ENCODE measurements around the gene SUGCT.

Gene SUGCT

DNA sequence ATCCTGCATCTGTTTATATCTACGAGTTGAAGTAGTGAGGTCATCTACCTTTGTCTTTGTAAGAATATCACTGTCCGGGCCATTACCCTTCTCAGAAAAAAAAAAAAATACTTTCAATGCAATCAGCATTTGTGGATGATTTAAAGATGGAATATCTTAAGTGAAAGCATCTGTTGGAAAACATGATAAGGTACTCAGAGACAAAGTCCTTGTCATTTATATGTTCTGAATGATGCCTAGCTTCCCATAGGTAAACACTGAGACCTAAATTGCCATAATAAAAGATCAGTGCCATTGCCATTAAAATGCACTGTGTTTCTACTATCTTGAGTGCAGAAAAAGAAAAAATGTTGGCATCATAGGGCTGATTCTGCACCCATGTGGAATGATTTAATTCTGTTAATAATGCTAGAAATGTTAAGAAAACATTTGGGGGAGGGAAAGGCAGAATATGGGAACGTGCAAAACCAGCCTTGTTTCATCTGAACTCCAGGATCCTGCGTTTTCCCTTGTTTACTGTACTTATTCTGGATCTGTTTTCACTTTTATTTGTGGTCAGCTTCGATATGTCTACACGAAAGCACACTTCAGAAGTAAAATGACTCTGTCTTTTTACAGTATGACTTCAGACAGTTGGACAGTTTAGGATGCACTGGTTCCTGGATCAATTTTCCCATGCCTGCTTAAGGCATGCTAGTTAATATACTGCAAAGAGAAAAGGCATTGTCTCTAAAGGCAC, 669.8 kb downstream of the SUGCT start:
- H3K27ac ChIP-seq: no peak overlapping the region
- TF ChIP-seq, protein P1, sequence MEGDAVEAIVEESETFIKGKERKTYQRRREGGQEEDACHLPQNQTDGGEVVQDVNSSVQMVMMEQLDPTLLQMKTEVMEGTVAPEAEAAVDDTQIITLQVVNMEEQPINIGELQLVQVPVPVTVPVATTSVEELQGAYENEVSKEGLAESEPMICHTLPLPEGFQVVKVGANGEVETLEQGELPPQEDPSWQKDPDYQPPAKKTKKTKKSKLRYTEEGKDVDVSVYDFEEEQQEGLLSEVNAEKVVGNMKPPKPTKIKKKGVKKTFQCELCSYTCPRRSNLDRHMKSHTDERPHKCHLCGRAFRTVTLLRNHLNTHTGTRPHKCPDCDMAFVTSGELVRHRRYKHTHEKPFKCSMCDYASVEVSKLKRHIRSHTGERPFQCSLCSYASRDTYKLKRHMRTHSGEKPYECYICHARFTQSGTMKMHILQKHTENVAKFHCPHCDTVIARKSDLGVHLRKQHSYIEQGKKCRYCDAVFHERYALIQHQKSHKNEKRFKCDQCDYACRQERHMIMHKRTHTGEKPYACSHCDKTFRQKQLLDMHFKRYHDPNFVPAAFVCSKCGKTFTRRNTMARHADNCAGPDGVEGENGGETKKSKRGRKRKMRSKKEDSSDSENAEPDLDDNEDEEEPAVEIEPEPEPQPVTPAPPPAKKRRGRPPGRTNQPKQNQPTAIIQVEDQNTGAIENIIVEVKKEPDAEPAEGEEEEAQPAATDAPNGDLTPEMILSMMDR (conservative IDR thresholded peaks at IDR 0.05): no peak

DNA sequence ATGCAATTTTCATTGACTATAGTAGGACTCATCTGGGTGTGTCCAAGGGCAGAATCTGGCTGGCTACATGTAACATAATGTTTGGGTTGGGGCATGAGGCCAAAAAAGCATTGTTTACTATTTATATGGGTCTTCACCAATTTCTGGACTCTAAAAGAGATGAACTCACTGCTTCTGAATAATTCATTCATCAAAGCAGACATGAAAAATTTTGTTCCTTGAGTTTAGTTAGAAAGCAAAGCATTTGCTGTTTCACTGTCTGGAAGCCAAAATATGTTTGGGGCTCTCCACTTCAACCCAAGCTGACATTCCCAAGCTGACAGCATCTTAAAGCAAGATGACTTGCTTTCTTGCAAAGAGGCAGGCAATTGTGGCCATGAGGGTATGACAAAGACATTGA, 670.6 kb downstream of the SUGCT start:
- TF ChIP-seq, protein P1 (conservative IDR thresholded peaks at IDR 0.05): no peak
- H3K27ac ChIP-seq: no peak overlapping the region

DNA sequence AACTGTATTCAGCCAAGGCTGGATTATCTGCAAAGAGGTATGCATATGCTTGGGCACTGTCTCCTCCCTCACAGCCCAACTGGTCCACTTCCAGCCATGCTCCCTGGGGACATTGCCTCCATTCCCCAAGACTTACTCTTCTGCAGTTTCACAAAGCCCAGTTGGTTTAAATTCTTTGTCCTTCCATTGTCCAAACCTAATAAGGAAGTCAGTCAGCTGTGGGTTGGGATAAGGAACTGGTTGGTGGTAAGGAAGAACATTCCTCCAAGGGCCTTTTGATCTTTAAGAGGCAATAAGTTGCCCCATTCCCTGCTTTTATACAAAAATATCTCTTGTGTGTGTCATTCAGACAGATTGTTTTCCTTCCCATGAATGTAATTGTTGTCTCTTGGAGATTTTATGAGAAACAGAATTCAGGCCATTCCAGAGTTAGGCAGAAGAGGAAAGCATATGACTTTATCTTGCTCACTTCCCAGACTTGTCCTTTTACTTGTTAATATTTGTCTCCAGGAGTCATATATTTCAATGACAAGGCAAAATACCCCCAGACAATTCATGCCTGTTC, 673.7 kb downstream of the SUGCT start:
- H3K27ac ChIP-seq: no peak overlapping the region
- TF ChIP-seq, protein P1 (conservative IDR thresholded peaks at IDR 0.05): no peak

DNA sequence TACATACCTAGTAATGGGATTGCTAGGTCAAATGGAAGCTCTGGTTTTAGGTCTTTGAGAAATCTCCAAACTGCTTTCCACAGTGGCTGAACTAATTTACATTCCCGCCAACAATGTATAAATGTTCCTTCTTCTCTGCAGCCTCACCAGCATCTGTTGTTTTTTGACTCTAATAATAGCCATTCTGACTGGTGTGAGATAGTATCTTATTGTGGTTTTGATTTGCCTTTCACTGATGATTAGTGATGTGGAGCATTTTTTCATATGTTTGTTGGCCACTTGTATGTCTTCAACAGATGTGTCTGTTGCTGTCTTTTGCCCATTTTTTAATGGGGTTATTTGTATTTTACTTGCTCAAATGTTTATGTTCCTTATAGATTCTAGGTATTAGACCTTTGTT, 675.5 kb downstream of the SUGCT start:
- H3K27ac ChIP-seq: no peak overlapping the region
- TF ChIP-seq, protein P1 (conservative IDR thresholded peaks at IDR 0.05): no peak

DNA sequence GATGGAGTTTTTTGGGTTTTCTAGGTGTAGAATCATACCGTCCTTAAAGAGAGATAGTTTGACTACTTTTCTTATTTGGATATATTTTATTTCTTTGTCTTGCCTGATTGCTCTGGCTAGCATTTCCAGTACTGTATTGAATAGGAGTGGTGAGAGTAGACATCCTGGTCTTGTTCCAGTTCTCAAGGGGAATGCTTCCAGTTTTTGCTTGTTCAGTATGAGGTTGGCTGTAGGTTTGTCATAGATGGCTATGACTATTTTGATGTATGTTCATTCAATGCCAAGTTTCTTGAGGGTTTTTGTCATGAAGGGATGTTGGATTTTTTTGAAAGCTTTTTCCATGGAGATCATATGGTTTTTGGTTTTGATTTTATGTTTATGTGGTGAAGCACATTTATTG, 676.9 kb downstream of the SUGCT start:
- no peak overlapping the region for H3K27ac ChIP-seq
- TF ChIP-seq, protein P1 (conservative IDR thresholded peaks at IDR 0.05): no peak

DNA sequence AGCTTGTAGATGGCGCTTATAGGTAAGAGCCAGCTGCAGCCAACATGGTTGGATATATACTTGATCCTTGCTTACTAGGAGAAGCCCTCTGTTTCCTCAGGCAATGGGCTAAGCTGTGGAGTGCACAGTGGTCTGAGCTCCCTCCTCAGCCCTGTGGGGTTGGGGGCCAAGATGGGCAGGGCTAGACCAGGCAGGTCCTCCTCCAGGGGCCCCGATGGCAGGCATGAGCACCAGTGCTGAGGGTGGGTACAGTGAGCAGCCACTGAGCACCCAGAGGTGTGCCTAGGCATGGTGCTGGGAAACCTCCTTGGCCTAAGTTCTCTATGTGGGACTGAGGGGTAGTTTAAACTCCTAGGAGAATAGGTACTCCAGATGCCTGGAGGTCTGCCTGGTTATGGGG, 680.2 kb downstream of the SUGCT start:
- H3K27ac ChIP-seq: no peak overlapping the region
- TF ChIP-seq, protein P1 (conservative IDR thresholded peaks at IDR 0.05): no peak

DNA sequence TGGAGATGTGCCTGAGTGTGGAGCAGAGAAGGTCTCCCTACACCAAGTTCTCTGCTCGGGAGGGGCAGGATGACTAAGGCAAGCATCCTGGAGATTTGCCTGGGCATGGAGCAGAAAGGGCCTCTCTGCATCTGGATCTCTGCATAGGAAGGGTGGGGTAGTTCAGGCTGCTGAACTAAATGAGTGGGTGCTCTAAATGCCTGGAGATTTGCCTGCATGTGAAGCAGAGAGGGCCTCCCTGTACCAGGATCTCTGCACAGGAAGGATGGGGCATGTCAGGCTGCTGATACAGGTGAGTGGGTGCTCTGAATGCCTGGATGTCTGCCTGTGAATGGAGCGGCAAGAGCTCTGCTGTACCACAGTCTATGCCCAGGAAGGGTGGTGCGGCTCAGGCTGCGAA, 680.7 kb downstream of the SUGCT start:
- TF ChIP-seq, protein P1 (conservative IDR thresholded peaks at IDR 0.05): no peak
- H3K27ac ChIP-seq: no peak overlapping the region
